Natural killer cell (primary cell): ENCODE results near the gene SCNN1A. TPM values are rescaled to one million over a fixed set of nuclear protein-coding genes. Genes with fewer than 3 reads are reported as not detected.

ENCODE experiments used
- ATAC-seq, 3 donors: fragments of 150-1000 bp in 2 of 3; fragments of 200-7000 bp in 1 of 3; cut with Tn5 transposase; 1 replicate in 1 of 3; 2 replicates in 2 of 3; pipeline ENCODE4 v1.10.0; 2021; ENCODE audit warnings: mild to moderate bottlenecking in 2 of 3, moderate library complexity in 2 of 3
- DNase-seq, 2 donors: peaks; one replicate each; pipeline versions ENCODE4 v3.0.0 to v3.0.0-alpha.2; 2013 to 2021; ENCODE audit warnings: mixed read lengths in 1 of 2
- H3K27ac ChIP-seq: one replicate; pipeline ENCODE4 v1.5.1; 2013; ENCODE audit warnings: mild to moderate bottlenecking, low read length
- H3K27me3 ChIP-seq: one replicate; pipeline ENCODE4 v1.6.1; 2013; ENCODE audit warnings: low read length; ENCODE audit not compliant: control insufficient read depth, insufficient read depth
- H3K36me3 ChIP-seq: one replicate; pipeline ENCODE4 v1.6.1; 2013; ENCODE audit warnings: low read length; ENCODE audit not compliant: control insufficient read depth, insufficient read depth
- H3K4me1 ChIP-seq: one replicate; pipeline ENCODE4 v1.6.1; 2013; ENCODE audit warnings: low read length; ENCODE audit not compliant: control insufficient read depth, insufficient read depth
- H3K4me3 ChIP-seq: one replicate; pipeline ENCODE4 v1.5.1; 2013; ENCODE audit warnings: low read length
- H3K9me3 ChIP-seq: one replicate; pipeline ENCODE4 v1.6.1; 2013; ENCODE audit warnings: low read length; ENCODE audit not compliant: control insufficient read depth, insufficient read depth
- H3K27ac Mint-ChIP-seq, 2 donors: one replicate each; pipeline ENCODE4 v1.8.0; 2022; ENCODE audit warnings: mild to moderate bottlenecking in 2 of 2, mixed read lengths in 2 of 2, moderate library complexity in 1 of 2
- H3K27me3 Mint-ChIP-seq, 2 donors: one replicate each; pipeline ENCODE4 v1.8.0; 2022; ENCODE audit warnings: low read depth in 2 of 2, mixed read lengths in 2 of 2
- H3K36me3 Mint-ChIP-seq: one replicate; pipeline ENCODE4 v1.8.0; 2022; ENCODE audit warnings: mixed read lengths
- H3K4me1 Mint-ChIP-seq, 2 donors: one replicate each; pipeline ENCODE4 v1.8.0; 2022; ENCODE audit warnings: mixed read lengths in 2 of 2
- H3K4me3 Mint-ChIP-seq: one replicate; pipeline ENCODE4 v1.8.0; 2022; ENCODE audit warnings: mild to moderate bottlenecking, moderate library complexity, mixed read lengths
- H3K9me3 Mint-ChIP-seq, 2 donors: one replicate each; pipeline ENCODE4 v1.8.0; 2022; ENCODE audit warnings: mixed read lengths in 2 of 2
- WGBS: methylation state at CpG from one replicate; pipeline ENCODE4 v1.1.7; 2013; ENCODE audit warnings: missing lambda C conversion rate; ENCODE audit not compliant: insufficient coverage; 5-methylcytosine and 5-hydroxymethylcytosine counted together
- intact Hi-C: fragments of 100-400 bp; cut with micrococcal nuclease; formaldehyde crosslinking; loops from one replicate; pipeline ENCODE4 v1.14.2; 2022
- total RNA-seq, 4 donors: library from RNA; stranded (reverse); fragments of 120-200 nt in 1 of 4; gene quantifications; one replicate each; pipeline versions ENCODE4 v1.2.3 to v1.2.4, GENCODE V29; 2013 to 2022
- TF ChIP-seq, protein P1 (sequence below): fragments of 200-600 bp; IDR thresholded peaks from one replicate; pipeline ENCODE4 v1.8.0; 2022; ENCODE audit warnings: antibody characterized with exemption

SCNN1A gene
- total RNA-seq, 3 donors from 2014 or later (not counting 1 experiment from before 2014, with no cell fraction given), result 1.5 to 3.0 (median 1.5) TPM

- H3K27ac Mint-ChIP-seq, result no peak overlapping the region
- no peaks in the 10 kb centered on the region for H3K9me3 Mint-ChIP-seq
- H3K4me1 ChIP-seq, result peaks cover 33% of the 10 kb centered on the region
Measured at GRCh38 chr12:6374028-6374785, 1.2 kb downstream of the SCNN1A start.

DNA sequence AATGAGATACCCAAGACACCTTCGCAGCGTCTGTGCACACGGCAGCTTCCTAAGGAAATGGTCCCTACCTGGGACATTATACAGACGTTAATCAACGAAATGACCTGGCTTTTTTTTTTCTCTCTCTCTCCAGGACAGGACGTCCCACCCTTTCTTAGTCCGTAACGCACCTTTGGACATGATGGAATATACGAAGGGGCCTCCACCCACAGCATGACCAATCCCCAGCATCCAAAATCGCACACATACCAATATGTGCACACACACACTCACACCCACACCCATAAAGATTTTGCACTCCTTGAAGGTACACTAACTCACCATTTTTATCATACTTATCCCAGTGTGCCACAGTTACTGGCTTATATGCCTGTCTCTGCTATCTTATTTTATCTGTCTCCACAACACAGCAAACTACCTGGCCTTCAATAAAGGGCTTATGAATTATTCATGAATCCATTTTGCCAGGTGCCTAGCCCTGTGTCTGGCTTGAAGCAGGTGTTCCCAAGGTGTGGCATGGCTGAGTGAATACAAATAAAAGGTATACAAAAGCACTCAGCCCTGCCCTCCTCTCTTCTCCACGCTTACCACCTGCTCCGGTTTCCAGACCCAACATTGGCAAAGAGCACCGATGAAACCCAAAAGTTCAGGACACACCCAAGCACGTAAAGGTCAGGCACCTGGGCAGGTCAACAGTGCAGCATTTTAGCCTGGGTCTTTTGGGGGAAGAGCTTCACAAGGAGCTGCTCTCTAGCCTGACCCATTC, 2.2 kb downstream of the SCNN1A start:
- intact Hi-C loops, result no loop called here
- DNase-seq, result no peak
- Histone ChIP-seq H3K27me3 (no peaks in the 10 kb centered on the region), H3K4me1 (peaks cover 43% of the 10 kb centered on the region), H3K9me3 (no peaks in the 10 kb centered on the region), H3K36me3 (no peaks in the 10 kb centered on the region), H3K27ac (no peak overlapping the region), H3K4me3 (no peak overlapping the region)
- TF ChIP-seq, protein P1, sequence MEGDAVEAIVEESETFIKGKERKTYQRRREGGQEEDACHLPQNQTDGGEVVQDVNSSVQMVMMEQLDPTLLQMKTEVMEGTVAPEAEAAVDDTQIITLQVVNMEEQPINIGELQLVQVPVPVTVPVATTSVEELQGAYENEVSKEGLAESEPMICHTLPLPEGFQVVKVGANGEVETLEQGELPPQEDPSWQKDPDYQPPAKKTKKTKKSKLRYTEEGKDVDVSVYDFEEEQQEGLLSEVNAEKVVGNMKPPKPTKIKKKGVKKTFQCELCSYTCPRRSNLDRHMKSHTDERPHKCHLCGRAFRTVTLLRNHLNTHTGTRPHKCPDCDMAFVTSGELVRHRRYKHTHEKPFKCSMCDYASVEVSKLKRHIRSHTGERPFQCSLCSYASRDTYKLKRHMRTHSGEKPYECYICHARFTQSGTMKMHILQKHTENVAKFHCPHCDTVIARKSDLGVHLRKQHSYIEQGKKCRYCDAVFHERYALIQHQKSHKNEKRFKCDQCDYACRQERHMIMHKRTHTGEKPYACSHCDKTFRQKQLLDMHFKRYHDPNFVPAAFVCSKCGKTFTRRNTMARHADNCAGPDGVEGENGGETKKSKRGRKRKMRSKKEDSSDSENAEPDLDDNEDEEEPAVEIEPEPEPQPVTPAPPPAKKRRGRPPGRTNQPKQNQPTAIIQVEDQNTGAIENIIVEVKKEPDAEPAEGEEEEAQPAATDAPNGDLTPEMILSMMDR, result no peak
- ATAC-seq, result no peak
- peaks cover 38 to 63% of the 10 kb centered on the region in 2 donors for H3K4me1 Mint-ChIP-seq
- H3K27ac Mint-ChIP-seq, result no peak overlapping the region
- WGBS, result 85% methylated on average over 14 of the region's 14 CpGs
- no peaks in the 10 kb centered on the region for H3K36me3 Mint-ChIP-seq
- H3K27me3 Mint-ChIP-seq, result no peaks in the 10 kb centered on the region
- H3K4me3 Mint-ChIP-seq, result no peak overlapping the region
- no peaks in the 10 kb centered on the region for H3K9me3 Mint-ChIP-seq

More at GRCh38 chr12:6374028-6374785, 1.2 kb downstream of the SCNN1A start:
- Mint-ChIP-seq H3K27me3 (no peaks in the 10 kb centered on the region), H3K4me1 (peaks cover 29 to 53% of the 10 kb centered on the region in 2 donors), H3K4me3 (no peak overlapping the region), H3K36me3 (no peaks in the 10 kb centered on the region)
- intact Hi-C loops, result no loop called here
- H3K4me3 ChIP-seq, result no peak overlapping the region
- TF ChIP-seq, protein P1, result no peak
- no peak for DNase-seq
- H3K27ac ChIP-seq, result no peak overlapping the region
- H3K27me3 ChIP-seq, result no peaks in the 10 kb centered on the region
- no peak for ATAC-seq
- H3K9me3 ChIP-seq, result no peaks in the 10 kb centered on the region
- 96% methylated on average over 24 of the region's 24 CpGs for WGBS
- H3K36me3 ChIP-seq, result no peaks in the 10 kb centered on the region

- H3K9me3 Mint-ChIP-seq, result no peaks in the 10 kb centered on the region
- no peaks in the 10 kb centered on the region for H3K36me3 Mint-ChIP-seq
- H3K9me3 ChIP-seq, result no peaks in the 10 kb centered on the region
- ATAC-seq, result no peak
- no peak overlapping the region for H3K4me3 ChIP-seq
- DNase-seq, result no peak
- H3K27ac ChIP-seq, result no peak overlapping the region
- H3K27me3 ChIP-seq, result no peaks in the 10 kb centered on the region
- TF ChIP-seq, protein P1, result no peak
- H3K27me3 Mint-ChIP-seq, result no peaks in the 10 kb centered on the region
- peaks cover 47% of the 10 kb centered on the region for H3K4me1 ChIP-seq
- WGBS, result 53% methylated on average over 8 of the region's 8 CpGs
- H3K4me3 Mint-ChIP-seq, result no peak overlapping the region
- no peaks in the 10 kb centered on the region for H3K36me3 ChIP-seq
- H3K27ac Mint-ChIP-seq, result no peak overlapping the region
- intact Hi-C loops, result no loop called here
- peaks cover 41 to 68% of the 10 kb centered on the region in 2 donors for H3K4me1 Mint-ChIP-seq
Measured at GRCh38 chr12:6372403-6373003, 2.9 kb downstream of the SCNN1A start.
